WERI-Rb-1 (cell line): Measurements from ENCODE around the gene TMEM175.
A peak's percentile ranks its signal among the peaks of the same experiment; 100 is the strongest.
"Not testable (repeated sequence)": the region's sequence is repeated elsewhere in the genome, so short reads cannot be mapped to it uniquely, and the experiment has no call there.

ENCODE experiments used
- DNase-seq: peaks from one replicate; pipeline ENCODE4 v3.0.0-alpha.2; 2020
- H3K27ac ChIP-seq: fragments of 250-450 bp; sonication (Bioruptor Pico); 2 replicates; pipeline ENCODE4 v1.5.1; 2020; ENCODE audit warnings: mild to moderate bottlenecking, moderate library complexity
- H3K27me3 ChIP-seq: fragments of 250-450 bp; sonication (Bioruptor Pico); 2 replicates; pipeline ENCODE4 v1.5.1; 2021; ENCODE audit warnings: mild to moderate bottlenecking, low read depth, moderate library complexity; ENCODE audit not compliant: insufficient read depth, severe bottlenecking
- H3K36me3 ChIP-seq: fragments of 250-450 bp; sonication (Bioruptor Pico); 2 replicates; pipeline ENCODE4 v1.5.1; 2020; ENCODE audit warnings: mild to moderate bottlenecking, moderate library complexity
- H3K4me3 ChIP-seq: 2 replicates; pipeline ENCODE4 v1.5.1; 2011; ENCODE audit warnings: low read depth, mild to moderate bottlenecking, control low read depth, low read length
- H3K9me3 ChIP-seq: fragments of 250-450 bp; sonication (Bioruptor Pico); 2 replicates; pipeline ENCODE4 v1.5.1; 2021; ENCODE audit warnings: mild to moderate bottlenecking, moderate library complexity; ENCODE audit not compliant: severe bottlenecking
- TF ChIP-seq, protein P1 (sequence below): IDR thresholded peaks from 2 replicates; pipeline ENCODE4 v1.5.1; 2011; ENCODE audit warnings: low read depth, mild to moderate bottlenecking, control low read depth, inconsistent platforms, low read length

The TMEM175 gene

DNA sequence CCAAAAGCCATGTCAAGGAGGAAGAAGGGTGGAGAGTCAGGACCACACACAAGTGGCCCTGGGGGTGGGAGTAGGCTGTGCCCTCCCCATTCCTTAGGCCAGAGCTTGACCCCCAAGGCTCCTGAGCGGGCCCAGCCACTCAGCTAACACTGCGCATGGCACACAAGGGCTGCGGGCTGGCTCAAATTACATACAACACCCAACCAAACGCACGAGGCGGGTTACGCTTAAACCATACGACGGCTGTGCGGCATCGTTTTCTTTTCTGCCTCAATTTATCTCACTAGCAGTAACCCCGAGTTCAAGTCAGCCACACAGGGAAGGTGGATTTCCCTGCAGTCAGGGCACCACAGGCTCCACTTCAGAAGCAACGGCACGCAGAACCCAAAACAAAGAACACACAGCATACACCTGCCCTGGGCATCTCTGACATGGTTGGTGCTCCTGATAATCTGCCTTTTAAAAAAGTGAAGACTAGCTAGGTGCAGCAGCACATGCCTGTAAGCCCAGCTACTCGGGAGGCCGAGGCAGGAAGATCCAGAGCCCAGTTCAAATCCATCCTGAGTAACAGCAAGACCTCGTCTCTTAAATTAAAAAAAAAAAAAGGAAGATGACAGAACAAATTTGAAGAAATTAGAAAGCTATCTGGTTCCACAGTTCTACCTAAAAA lies 3.0 kb upstream of the TMEM175 start:
- Histone ChIP-seq H3K27ac (no peak overlapping the region), H3K9me3 (no peaks in the 10 kb centered on the region), H3K36me3 (peaks cover 4% of the 10 kb centered on the region; the same call in 1 of the 2 replicates), H3K4me3 (no peak overlapping the region), H3K27me3 (no peaks in the 10 kb centered on the region)
- TF ChIP-seq, protein P1, sequence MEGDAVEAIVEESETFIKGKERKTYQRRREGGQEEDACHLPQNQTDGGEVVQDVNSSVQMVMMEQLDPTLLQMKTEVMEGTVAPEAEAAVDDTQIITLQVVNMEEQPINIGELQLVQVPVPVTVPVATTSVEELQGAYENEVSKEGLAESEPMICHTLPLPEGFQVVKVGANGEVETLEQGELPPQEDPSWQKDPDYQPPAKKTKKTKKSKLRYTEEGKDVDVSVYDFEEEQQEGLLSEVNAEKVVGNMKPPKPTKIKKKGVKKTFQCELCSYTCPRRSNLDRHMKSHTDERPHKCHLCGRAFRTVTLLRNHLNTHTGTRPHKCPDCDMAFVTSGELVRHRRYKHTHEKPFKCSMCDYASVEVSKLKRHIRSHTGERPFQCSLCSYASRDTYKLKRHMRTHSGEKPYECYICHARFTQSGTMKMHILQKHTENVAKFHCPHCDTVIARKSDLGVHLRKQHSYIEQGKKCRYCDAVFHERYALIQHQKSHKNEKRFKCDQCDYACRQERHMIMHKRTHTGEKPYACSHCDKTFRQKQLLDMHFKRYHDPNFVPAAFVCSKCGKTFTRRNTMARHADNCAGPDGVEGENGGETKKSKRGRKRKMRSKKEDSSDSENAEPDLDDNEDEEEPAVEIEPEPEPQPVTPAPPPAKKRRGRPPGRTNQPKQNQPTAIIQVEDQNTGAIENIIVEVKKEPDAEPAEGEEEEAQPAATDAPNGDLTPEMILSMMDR = no peak
- no peak for DNase-seq

DNA sequence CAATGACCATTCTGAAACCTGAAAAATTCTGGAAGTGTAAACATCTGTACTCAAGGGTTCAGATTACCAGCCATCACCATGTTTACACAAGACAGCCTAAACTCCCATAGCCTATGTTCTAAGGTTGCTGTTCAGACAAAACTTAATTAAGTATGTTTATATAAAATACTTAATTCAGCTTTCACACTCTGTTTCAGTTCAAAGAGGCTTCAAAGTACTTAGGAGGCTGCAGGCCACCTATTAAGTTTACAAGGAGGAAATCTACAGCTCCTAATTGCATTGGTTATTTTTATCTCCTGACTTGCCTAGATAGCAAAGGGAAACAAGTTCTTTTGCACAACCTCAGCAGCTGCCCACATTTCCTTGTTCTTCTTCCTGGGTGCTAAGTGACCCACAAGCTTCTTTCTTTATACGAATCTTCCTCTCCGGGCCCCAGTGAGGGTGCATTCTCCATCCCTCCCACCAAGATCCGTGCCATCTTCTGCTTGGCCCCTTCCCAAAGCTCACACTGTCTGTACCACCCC lies 2.2 kb upstream of the TMEM175 start:
- Histone ChIP-seq H3K27ac (no peak overlapping the region), H3K9me3 (no peaks in the 10 kb centered on the region), H3K27me3 (no peaks in the 10 kb centered on the region), H3K4me3 (no peak overlapping the region), H3K36me3 (peaks cover 4% of the 10 kb centered on the region; the same call in 1 of the 2 replicates)
- DNase-seq = no peak
- TF ChIP-seq, protein P1 = no peak

DNA sequence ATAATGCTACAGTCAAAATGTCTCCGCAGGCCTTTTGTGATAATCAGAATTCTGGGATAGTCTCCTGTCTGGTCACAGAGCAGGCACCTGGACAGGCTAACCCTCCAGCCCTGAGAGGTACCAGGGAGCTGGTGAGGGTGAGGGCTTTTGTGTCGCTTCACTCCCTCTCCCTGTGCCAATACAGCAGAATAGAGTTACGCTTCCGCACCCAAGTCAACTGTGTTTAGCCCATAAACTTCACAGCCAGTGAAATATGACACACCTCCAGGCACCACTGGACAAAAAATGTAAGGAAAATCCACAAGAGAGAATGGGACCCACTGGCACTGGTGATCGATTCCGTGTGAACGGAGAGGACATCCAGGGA lies 1.4 kb upstream of the TMEM175 start:
- H3K27ac ChIP-seq = no peak overlapping the region; the same call in 1 of the 2 replicates
- DNase-seq = no peak
- no peaks in the 10 kb centered on the region for H3K27me3 ChIP-seq
- H3K36me3 ChIP-seq = peaks cover 4% of the 10 kb centered on the region; the same call in 1 of the 2 replicates
- H3K4me3 ChIP-seq = peak overlapping the region; percentile 82
- no peaks in the 10 kb centered on the region for H3K9me3 ChIP-seq
- TF ChIP-seq, protein P1 = no peak

DNA sequence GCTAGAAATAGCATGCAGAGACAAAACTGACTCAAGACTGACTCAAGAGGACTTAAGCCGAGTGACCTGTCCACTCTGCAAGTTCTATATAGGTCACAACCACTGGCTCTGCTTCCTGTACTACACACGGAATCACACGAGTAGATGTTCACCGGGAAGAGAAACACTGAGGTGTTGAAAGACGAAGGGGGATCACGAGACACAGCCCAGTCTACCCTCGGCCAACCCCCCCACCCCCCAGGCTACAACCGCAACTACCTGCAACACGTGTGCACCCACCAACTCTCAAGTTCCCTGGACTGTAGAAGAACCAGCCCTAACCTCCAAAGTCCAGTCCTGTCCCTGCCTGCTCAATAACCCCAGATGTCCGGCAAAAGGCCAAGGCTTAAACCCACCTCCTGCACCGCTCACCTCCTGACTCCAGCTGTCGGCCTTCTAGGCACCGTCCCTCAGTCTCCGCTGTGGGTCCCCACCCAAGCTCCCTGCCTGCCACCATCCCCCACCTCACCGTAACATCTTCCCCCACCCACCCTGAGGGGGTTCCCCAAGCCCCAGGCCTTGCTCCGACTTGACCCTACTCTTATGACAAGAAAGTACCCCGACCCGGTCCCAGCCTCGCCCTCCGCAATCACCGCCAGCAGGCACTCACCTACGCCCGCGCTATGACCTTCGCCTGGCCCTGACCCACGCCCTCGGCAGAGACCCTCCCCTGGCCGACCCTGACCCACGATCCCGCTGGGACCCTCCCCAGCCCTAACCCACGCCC lies 883 bp upstream of the TMEM175 start:
- H3K4me3 ChIP-seq = peak overlapping the region; percentile 82
- no peaks in the 10 kb centered on the region for H3K9me3 ChIP-seq
- no peak for DNase-seq
- H3K36me3 ChIP-seq = peaks cover 4% of the 10 kb centered on the region; the same call in 1 of the 2 replicates
- H3K27ac ChIP-seq = peak overlapping the region; percentile 80
- H3K27me3 ChIP-seq = no peaks in the 10 kb centered on the region
- TF ChIP-seq, protein P1 = no peak

DNA sequence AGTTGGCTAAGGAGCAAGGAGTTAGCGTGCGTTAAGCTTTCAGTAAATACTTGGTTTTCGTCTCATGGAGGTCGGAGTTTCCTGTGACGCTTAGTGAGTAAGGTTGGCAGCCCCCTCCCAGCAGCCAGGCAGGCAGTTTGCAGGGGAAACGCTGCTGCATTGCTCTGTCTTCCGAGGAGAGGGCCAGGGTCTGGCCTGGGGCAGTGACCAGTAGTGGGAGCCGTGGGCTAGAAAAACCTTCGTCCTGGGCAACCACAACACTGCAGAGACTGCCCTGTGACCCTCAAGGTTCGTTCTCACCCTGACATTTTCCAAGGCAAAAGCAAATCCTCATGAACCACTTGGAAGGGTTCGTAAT lies 432 bp downstream of the TMEM175 start:
- TF ChIP-seq, protein P1 = peak; percentile 64
- Histone ChIP-seq H3K27me3 (no peaks in the 10 kb centered on the region), H3K27ac (peak overlapping the region; percentile 87), H3K4me3 (peak overlapping the region; percentile 82), H3K36me3 (peaks cover 4% of the 10 kb centered on the region; the same call in 1 of the 2 replicates), H3K9me3 (no peaks in the 10 kb centered on the region)
- DNase-seq = peak; percentile 57

DNA sequence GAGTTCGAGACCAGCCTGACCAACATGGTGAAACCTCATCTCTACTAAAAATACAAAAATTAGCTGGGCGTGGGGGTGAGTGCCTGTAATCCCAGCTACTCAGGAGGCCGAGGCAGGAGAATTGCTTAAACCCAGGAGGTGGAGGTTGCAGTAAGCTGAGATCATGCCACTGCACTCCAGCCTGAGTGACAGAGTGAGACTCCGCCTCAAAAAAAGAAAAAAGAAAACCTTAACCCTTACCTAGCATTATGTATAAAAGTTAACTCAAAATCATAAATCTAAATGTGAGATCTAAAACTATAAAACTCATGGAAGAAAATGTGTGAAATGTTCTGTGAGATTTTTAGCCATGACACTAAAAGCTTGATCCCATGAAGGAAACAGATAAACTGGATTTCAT lies 7.2 kb downstream of the TMEM175 start:
- not testable (repeated sequence) for H3K27me3 ChIP-seq, H3K36me3 ChIP-seq, H3K27ac ChIP-seq, H3K9me3 ChIP-seq, H3K4me3 ChIP-seq, DNase-seq
